H1 (cell line): ENCODE results near the gene SCYGR4. TPM values are rescaled to one million over a fixed set of nuclear protein-coding genes. Genes with fewer than 3 reads are reported as not detected.

Experiments
- CTCF ChIA-PET: fragments of 300-600 bp; sonication (Branson Sonifier 250); formaldehyde crosslinking; loops from one replicate; lab custom pipeline; 2021; ENCODE audit not compliant: partially characterized antibody; lab: Charles Lee
- POLR2A ChIA-PET: fragments of 300-600 bp; sonication (Branson Sonifier 250); formaldehyde crosslinking; loops from one replicate; lab custom pipeline; 2021; ENCODE audit warnings: inconsistent platforms; ENCODE audit not compliant: partially characterized antibody; lab: Charles Lee
- DNase-seq, 2 experiments: peaks; one replicate each; pipeline versions ENCODE4 v3.0.0 to v3.0.0-alpha.2; 2010 to 2022; ENCODE audit warnings: low spot score in 2 of 2, low read depth in 1 of 2, mixed read lengths in 1 of 2
- FAIRE-seq: peaks from 2 replicates; lab custom pipeline; 2011; peaks lifted over from hg19 to GRCh38; lab: Jason Lieb, UNC
- H2AFZ ChIP-seq: 2 replicates; pipeline ENCODE4 v1.8.1; 2012; ENCODE audit warnings: low read length, inconsistent platforms
- H2AK5ac ChIP-seq: 2 replicates; pipeline ENCODE4 v1.6.1; 2013; ENCODE audit warnings: low read depth, low read length
- H2BK120ac ChIP-seq: replicated peaks from 2 replicates; pipeline ENCODE3; 2013; ENCODE audit warnings: low read depth, low read length, inconsistent platforms
- H2BK12ac ChIP-seq: 2 replicates; pipeline ENCODE4 v1.6.1; 2013; ENCODE audit warnings: low read depth, low read length
- H2BK15ac ChIP-seq: 2 replicates; pipeline ENCODE4 v1.6.1; 2013; ENCODE audit warnings: low read length
- H2BK20ac ChIP-seq: 2 replicates; pipeline ENCODE4 v1.6.1; 2013; ENCODE audit warnings: low read length
- H2BK5ac ChIP-seq: 2 replicates; pipeline ENCODE4 v1.6.1; 2013; ENCODE audit warnings: low read depth, low read length
- H3K14ac ChIP-seq: 2 replicates; pipeline ENCODE4 v1.6.1; 2013; ENCODE audit warnings: inconsistent platforms; ENCODE audit not compliant: insufficient read length
- H3K18ac ChIP-seq: 2 replicates; pipeline ENCODE4 v1.6.1; 2013; ENCODE audit warnings: low read length; ENCODE audit errors: extremely low read depth
- H3K23ac ChIP-seq: 2 replicates; pipeline ENCODE4 v1.6.1; 2013; ENCODE audit warnings: inconsistent platforms; ENCODE audit not compliant: insufficient read length
- H3K23me2 ChIP-seq: 2 replicates; pipeline ENCODE4 v1.6.1; 2013; ENCODE audit warnings: low read depth, low read length
- H3K27ac ChIP-seq: 2 replicates; pipeline ENCODE4 v1.6.1; 2011; ENCODE audit warnings: low read depth, low read length, inconsistent platforms
- H3K27me3 ChIP-seq, 4 experiments: replicated peaks in 1 of 4; 1 replicate in 1 of 4; 2 replicates in 3 of 4; pipeline versions ENCODE4 v1.6.1 to v1.8.1; 2011 to 2013; ENCODE audit warnings: low read length in 3 of 4, mild to moderate bottlenecking in 3 of 4, inconsistent platforms in 2 of 4, mixed read lengths in 2 of 4, moderate library complexity in 1 of 4; ENCODE audit not compliant: control insufficient read depth in 3 of 4, insufficient read depth in 3 of 4; ENCODE audit errors: extremely low read depth in 1 of 4
- H3K36me3 ChIP-seq, 4 experiments: 2 replicates each; pipeline versions ENCODE4 v1.6.1 to v1.8.1; 2011 to 2013; ENCODE audit warnings: mild to moderate bottlenecking in 4 of 4, low read length in 3 of 4, moderate library complexity in 2 of 4, control low read depth in 1 of 4, inconsistent platforms in 1 of 4; ENCODE audit not compliant: insufficient read depth in 4 of 4, control insufficient read depth in 2 of 4
- H3K4ac ChIP-seq: replicated peaks from 2 replicates; pipeline ENCODE3; 2013; ENCODE audit warnings: low read length, low read depth, mixed read lengths, inconsistent platforms; ENCODE audit not compliant: insufficient read length
- H3K4me1 ChIP-seq, 4 experiments: replicated peaks in 1 of 4; 1 replicate in 1 of 4; 2 replicates in 3 of 4; pipeline versions ENCODE4 v1.6.1 to v1.8.1; 2011 to 2013; ENCODE audit warnings: low read length in 3 of 4, inconsistent platforms in 2 of 4, mixed read lengths in 1 of 4; ENCODE audit not compliant: insufficient read depth in 4 of 4, control insufficient read depth in 3 of 4
- H3K4me2 ChIP-seq, 2 experiments: 2 replicates each; pipeline versions ENCODE4 v1.6.1 to v1.8.1; 2011 to 2013; ENCODE audit warnings: low read depth in 2 of 2, low read length in 2 of 2, control low read depth in 1 of 2, inconsistent platforms in 1 of 2, mild to moderate bottlenecking in 1 of 2; ENCODE audit not compliant: insufficient read depth in 1 of 2
- H3K4me3 ChIP-seq, 4 experiments: fragments of 200-600, 300-600 bp in 1 of 4; sonication (generic), shearing (Covaris generic), sonication (Bioruptor Twin) in 1 of 4; 2 replicates each; pipeline versions ENCODE4 v1.5.1 to v1.8.1; 2011 to 2016; ENCODE audit warnings: low read length in 4 of 4, low read depth in 3 of 4, control low read depth in 2 of 4, inconsistent platforms in 2 of 4, mild to moderate bottlenecking in 2 of 4, mixed read lengths in 1 of 4, moderate library complexity in 1 of 4; ENCODE audit not compliant: insufficient read depth in 2 of 4; ENCODE audit errors: extremely low read depth in 1 of 4
- H3K56ac ChIP-seq: replicated peaks from 2 replicates; pipeline ENCODE3; 2013; ENCODE audit warnings: low read depth, mild to moderate bottlenecking, mixed read lengths, low read length, inconsistent platforms; ENCODE audit not compliant: insufficient read length
- H3K79me1 ChIP-seq: 2 replicates; pipeline ENCODE4 v1.6.1; 2013; ENCODE audit warnings: low read depth, low read length, control low read depth
- H3K79me2 ChIP-seq, 2 experiments: 2 replicates each; pipeline versions ENCODE4 v1.6.1 to v1.8.1; 2012 to 2013; ENCODE audit warnings: low read length in 2 of 2, mild to moderate bottlenecking in 2 of 2, inconsistent platforms in 1 of 2; ENCODE audit not compliant: insufficient read depth in 2 of 2, control insufficient read depth in 1 of 2
- H3K9ac ChIP-seq, 4 experiments: replicated peaks in 1 of 4; 1 replicate in 1 of 4; 2 replicates in 3 of 4; pipeline versions ENCODE4 v1.6.1 to v1.8.1; 2011 to 2013; ENCODE audit warnings: low read depth in 3 of 4, low read length in 3 of 4, control low read depth in 2 of 4, mild to moderate bottlenecking in 2 of 4, moderate library complexity in 2 of 4, inconsistent platforms in 1 of 4; ENCODE audit errors: extremely low read depth in 1 of 4
- H3K9me3 ChIP-seq, 2 experiments: 2 replicates each; pipeline versions ENCODE4 v1.6.1 to v1.8.1; 2012 to 2013; ENCODE audit warnings: mild to moderate bottlenecking in 2 of 2, moderate library complexity in 2 of 2, control low read depth in 1 of 2, inconsistent platforms in 1 of 2, low read depth in 1 of 2, low read length in 1 of 2, mixed read lengths in 1 of 2; ENCODE audit not compliant: insufficient read depth in 2 of 2
- H4K20me1 ChIP-seq, 2 experiments: replicated peaks in 1 of 2; 2 replicates each; pipeline versions ENCODE3 to v1.8.1; 2011 to 2013; ENCODE audit warnings: inconsistent platforms in 2 of 2, low read length in 2 of 2, mild to moderate bottlenecking in 1 of 2; ENCODE audit not compliant: insufficient read depth in 2 of 2, control insufficient read depth in 1 of 2
- H4K5ac ChIP-seq: 2 replicates; pipeline ENCODE4 v1.6.1; 2013; ENCODE audit warnings: low read length, low read depth, mixed read lengths, inconsistent platforms; ENCODE audit not compliant: insufficient read length
- H4K8ac ChIP-seq: 2 replicates; pipeline ENCODE4 v1.8.0; 2013; ENCODE audit warnings: mild to moderate bottlenecking, moderate library complexity, low read length, inconsistent platforms; ENCODE audit not compliant: insufficient read depth; ENCODE audit errors: extremely low read depth
- H4K91ac ChIP-seq: replicated peaks from 2 replicates; pipeline ENCODE3; 2013; ENCODE audit warnings: low read length, mixed read lengths, inconsistent platforms; ENCODE audit not compliant: insufficient read length
- CTBP2 ChIP-seq: IDR thresholded peaks from 2 replicates; pipeline ENCODE4 v1.7.0; 2011; ENCODE audit warnings: borderline replicate concordance, mild to moderate bottlenecking, moderate library complexity, mixed read lengths, low read length; ENCODE audit not compliant: insufficient read depth, insufficient read length
- EP300 ChIP-seq, 2 experiments: IDR thresholded peaks; 1 replicate in 1 of 2; 2 replicates in 1 of 2; pipeline ENCODE4 v1.6.1; 2011 to 2012; ENCODE audit warnings: low read depth in 2 of 2, low read length in 2 of 2, mild to moderate bottlenecking in 2 of 2, borderline replicate concordance in 1 of 2, inconsistent platforms in 1 of 2, moderate library complexity in 1 of 2
- HDAC6 ChIP-seq: IDR thresholded peaks from one replicate; pipeline ENCODE4 v1.7.1; 2012; ENCODE audit warnings: low read depth, mild to moderate bottlenecking, inconsistent platforms, low read length, moderate library complexity
- SUZ12 ChIP-seq: fragments of 200-600 bp; sonication (generic); IDR thresholded peaks from 2 replicates; pipeline ENCODE4 v1.6.1; 2012; ENCODE audit warnings: mild to moderate bottlenecking, inconsistent platforms, low read length, moderate library complexity, mixed read lengths
- ZNF274 ChIP-seq: IDR thresholded peaks from 2 replicates; pipeline ENCODE4 v1.7.0; 2012; ENCODE audit warnings: low read length, borderline replicate concordance; ENCODE audit errors: extremely low read depth
- WGBS, 2 experiments: shearing (Covaris generic) in 1 of 2; methylation state at CpG; one replicate each; pipeline versions ENCODE4 v1.1.6 to v1.1.7; 2013 to 2015; ENCODE audit warnings: low lambda C conversion rate in 2 of 2, mixed read lengths in 2 of 2, inconsistent platforms in 1 of 2, low coverage in 1 of 2, missing lambda C conversion rate in 1 of 2; ENCODE audit not compliant: insufficient replicate concordance in 2 of 2, insufficient coverage in 1 of 2, insufficient read length in 1 of 2; ENCODE audit errors: extremely low coverage in 1 of 2, missing lambda C conversion rate in 1 of 2; 5-methylcytosine and 5-hydroxymethylcytosine counted together
- polyA plus RNA-seq, 7 experiments: library from polyadenylated mRNA; depleted of rRNA in 3 of 7; stranded (reverse) in 5 of 7; unstranded in 2 of 7; fragments of >200 nt in 5 of 7; fragments of 200-250 nt in 2 of 7; gene quantifications; 1 replicate in 5 of 7; 2 replicates in 1 of 7; 4 replicates in 1 of 7; pipeline versions ENCODE4 v1.2.1 to v1.2.3, GENCODE V29; 2011 to 2013; ENCODE audit warnings: missing spikeins in 2 of 7, mixed read lengths in 2 of 7
- total RNA-seq: library from RNA; stranded (reverse); fragmentation: NEBNext Ultra II Directional; extraction: Animal tissue kit (Norgen Biotek cat#: 25700); gene quantifications from 2 replicates; pipeline ENCODE4 v1.2.1, GENCODE V29; 2021
- TF ChIP-seq, protein P1 (sequence below): IDR thresholded peaks from 2 replicates; pipeline ENCODE4 v1.6.1; 2011; ENCODE audit warnings: low read length, improper control_type of control experiment

SCYGR4 gene
- total and polyA plus RNA-seq, 2 of the 8 experiments (the other 6 are each of a cell fraction or from before 2014, with no cell fraction given): not detected

DNA sequence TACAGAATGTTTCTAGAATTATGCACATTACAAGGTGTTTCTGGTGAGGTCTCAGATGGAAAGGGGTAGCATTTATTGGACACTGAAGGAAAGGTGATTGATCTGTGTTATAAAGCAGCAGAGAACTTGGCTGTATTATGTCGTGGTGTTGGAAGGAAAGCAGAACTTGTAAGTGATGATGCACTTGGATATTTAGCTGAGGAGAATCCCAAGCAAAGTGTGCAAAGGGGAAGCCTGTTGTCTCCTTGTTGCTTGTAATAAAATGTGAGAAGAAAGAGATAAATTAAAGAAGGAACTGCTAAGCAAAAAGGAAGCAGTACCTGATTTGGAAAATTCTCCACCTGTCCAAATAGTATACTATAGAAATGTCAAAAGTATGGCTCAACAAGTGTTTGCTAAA lies 37.1 kb downstream of the SCYGR4 start:
- H2BK20ac ChIP-seq: no peak overlapping the region
- H3K4me1 ChIP-seq: no peaks in the 10 kb centered on the region
- H3K56ac ChIP-seq: no peak overlapping the region
- no peaks in the 10 kb centered on the region for H3K79me2 ChIP-seq
- H2BK120ac ChIP-seq: no peak overlapping the region
- no peak overlapping the region for H2AK5ac ChIP-seq
- H4K20me1 ChIP-seq: no peaks in the 10 kb centered on the region
- no peak overlapping the region for H4K5ac ChIP-seq
- FAIRE-seq: no peak
- no peak overlapping the region for H3K4me2 ChIP-seq
- H4K91ac ChIP-seq: no peak overlapping the region
- no peak overlapping the region for H3K9ac ChIP-seq
- POLR2A ChIA-PET: no interaction called here
- H3K36me3 ChIP-seq: no peaks in the 10 kb centered on the region
- CTCF ChIA-PET: interaction anchor here (0.6 to 2.0 kb wide), 2 partner anchors 112 to 262 kb away, joined by 3 to 9 read pairs; no protein-coding TSS in a partner anchor
- no peaks in the 10 kb centered on the region for H3K27me3 ChIP-seq
- no peak overlapping the region for H3K4ac ChIP-seq
- H2BK5ac ChIP-seq: no peak overlapping the region
- H2BK15ac ChIP-seq: no peak overlapping the region
- H3K23me2 ChIP-seq: no peaks in the 10 kb centered on the region
- no peak overlapping the region for H3K14ac ChIP-seq
- no peak for DNase-seq
- no peaks in the 10 kb centered on the region for H3K9me3 ChIP-seq
- H2AFZ ChIP-seq: no peak overlapping the region
- no peak overlapping the region for H3K4me3 ChIP-seq
- no peak overlapping the region for H3K27ac ChIP-seq
- no peak overlapping the region for H3K18ac ChIP-seq
- no peak overlapping the region for H4K8ac ChIP-seq
- H2BK12ac ChIP-seq: no peak overlapping the region
- WGBS, 2 experiments: 100% methylated on average over 1 of the region's 1 CpG; no CpG with 5 or more reads in 1 of the 2 experiments
- no peaks in the 10 kb centered on the region for H3K79me1 ChIP-seq
- no peak overlapping the region for H3K23ac ChIP-seq
- TF ChIP-seq SUZ12 (no peak), HDAC6 (no peak), CTBP2 (no peak), EP300 (IDR thresholded peaks at IDR 0.05; ENCODE audit: borderline replicate concordance in 1 of 2, low read depth in 2 of 2, low read length in 2 of 2) (no peak), ZNF274 (no peak)
- TF ChIP-seq, protein P1, sequence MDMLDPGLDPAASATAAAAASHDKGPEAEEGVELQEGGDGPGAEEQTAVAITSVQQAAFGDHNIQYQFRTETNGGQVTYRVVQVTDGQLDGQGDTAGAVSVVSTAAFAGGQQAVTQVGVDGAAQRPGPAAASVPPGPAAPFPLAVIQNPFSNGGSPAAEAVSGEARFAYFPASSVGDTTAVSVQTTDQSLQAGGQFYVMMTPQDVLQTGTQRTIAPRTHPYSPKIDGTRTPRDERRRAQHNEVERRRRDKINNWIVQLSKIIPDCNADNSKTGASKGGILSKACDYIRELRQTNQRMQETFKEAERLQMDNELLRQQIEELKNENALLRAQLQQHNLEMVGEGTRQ: no peak
